Peyer's patch (tissue), 4 donors: ENCODE measurements around the gene SFTPA2.

Experiments
- POLR2A ChIP-seq, 2 donors: fragments of 450-650 bp; IDR thresholded peaks; one replicate each; pipeline ENCODE4 v1.5.1; 2017; ENCODE audit warnings: antibody characterized with exemption in 2 of 2, mild to moderate bottlenecking in 2 of 2, moderate library complexity in 2 of 2
- TF ChIP-seq, protein P1 (sequence below), 6 experiments: fragments of 450-650 bp in 4 of 6; fragments of 200-600 bp in 2 of 6; sonication (generic) in 1 of 6; IDR thresholded peaks; one replicate each; pipeline ENCODE4 v1.5.1; 2017 to 2019; ENCODE audit warnings: antibody characterized with exemption in 6 of 6, mild to moderate bottlenecking in 3 of 6, moderate library complexity in 1 of 6

DNA sequence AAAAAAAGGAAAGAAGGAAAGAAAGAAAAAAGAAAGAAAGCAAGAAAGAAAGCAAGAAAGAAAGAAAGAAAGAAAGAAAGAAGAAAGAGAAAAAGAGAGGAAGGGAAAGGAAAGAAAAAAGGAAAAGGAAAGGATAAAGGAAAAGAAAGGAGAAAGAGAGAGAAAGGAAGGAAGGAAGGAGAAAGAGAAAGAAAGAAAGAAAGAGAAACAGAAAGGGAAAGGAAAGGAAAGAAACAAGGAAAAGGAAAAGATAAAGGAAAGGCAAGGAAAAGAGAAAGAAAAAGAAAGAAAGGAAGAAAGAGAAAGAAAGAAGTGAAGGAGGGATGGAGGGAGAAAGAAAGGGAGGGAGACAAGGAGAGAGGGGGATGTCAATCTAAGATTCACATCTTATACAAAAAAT is 20.8 kb upstream of the SFTPA2 start:
- no peak for TF ChIP-seq POLR2A (IDR thresholded peaks at IDR 0.05)
- TF ChIP-seq, protein P1, sequence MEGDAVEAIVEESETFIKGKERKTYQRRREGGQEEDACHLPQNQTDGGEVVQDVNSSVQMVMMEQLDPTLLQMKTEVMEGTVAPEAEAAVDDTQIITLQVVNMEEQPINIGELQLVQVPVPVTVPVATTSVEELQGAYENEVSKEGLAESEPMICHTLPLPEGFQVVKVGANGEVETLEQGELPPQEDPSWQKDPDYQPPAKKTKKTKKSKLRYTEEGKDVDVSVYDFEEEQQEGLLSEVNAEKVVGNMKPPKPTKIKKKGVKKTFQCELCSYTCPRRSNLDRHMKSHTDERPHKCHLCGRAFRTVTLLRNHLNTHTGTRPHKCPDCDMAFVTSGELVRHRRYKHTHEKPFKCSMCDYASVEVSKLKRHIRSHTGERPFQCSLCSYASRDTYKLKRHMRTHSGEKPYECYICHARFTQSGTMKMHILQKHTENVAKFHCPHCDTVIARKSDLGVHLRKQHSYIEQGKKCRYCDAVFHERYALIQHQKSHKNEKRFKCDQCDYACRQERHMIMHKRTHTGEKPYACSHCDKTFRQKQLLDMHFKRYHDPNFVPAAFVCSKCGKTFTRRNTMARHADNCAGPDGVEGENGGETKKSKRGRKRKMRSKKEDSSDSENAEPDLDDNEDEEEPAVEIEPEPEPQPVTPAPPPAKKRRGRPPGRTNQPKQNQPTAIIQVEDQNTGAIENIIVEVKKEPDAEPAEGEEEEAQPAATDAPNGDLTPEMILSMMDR (IDR thresholded peaks at IDR 0.05), result no peak
